GM18505 (cell line): Measurements from ENCODE around the gene RNASEH2C.

Experiments used
- ATAC-seq: cut with Tn5 transposase; IDR thresholded peaks from one replicate; pipeline ENCODE4 v1.9.1; 2021; ENCODE audit not compliant: unreplicated experiment
- POLR2A ChIP-seq: IDR thresholded peaks from 4 replicates; pipeline ENCODE4 v1.6.1; 2011; ENCODE audit warnings: borderline replicate concordance; ENCODE audit not compliant: insufficient read depth, insufficient read length; ENCODE audit errors: extremely low read depth

Gene RNASEH2C

GRCh38 chr11:65680192-65680743 lies 40.3 kb downstream of the RNASEH2C start:
- TF ChIP-seq POLR2A = no peak
- ATAC-seq = no peak

GRCh38 chr11:65672982-65673381 lies 47.6 kb downstream of the RNASEH2C start:
- no peak for TF ChIP-seq POLR2A
- no peak for ATAC-seq

GRCh38 chr11:65672180-65672860 lies 48.3 kb downstream of the RNASEH2C start:
- ATAC-seq = no peak
- TF ChIP-seq POLR2A = no peak
